IMR-90 (cell line): ENCODE results near the gene POLR3E.

Source experiments
- BHLHE40 ChIP-seq: fragments of 150-350 bp; IDR thresholded peaks from 2 replicates; pipeline ENCODE4 v1.6.1; 2016; ENCODE audit warnings: mild to moderate bottlenecking, low read depth, low read length
- CTCF ChIP-seq: conservative IDR thresholded peaks from 2 replicates; pipeline ENCODE4 v1.5.1; 2012; ENCODE audit warnings: mild to moderate bottlenecking, low read depth, low read length, improper control_type of control experiment
- MAZ ChIP-seq: IDR thresholded peaks from 2 replicates; pipeline ENCODE4 v1.6.1; 2012; ENCODE audit warnings: low read depth, mild to moderate bottlenecking, low read length, improper control_type of control experiment, moderate library complexity, borderline replicate concordance
- NFE2L2 ChIP-seq: fragments of 150-350 bp; IDR thresholded peaks from 2 replicates; pipeline ENCODE4 v1.6.1; 2016; ENCODE audit warnings: low read depth, mild to moderate bottlenecking, low read length
- POLR2A ChIP-seq: IDR thresholded peaks from 2 replicates; pipeline ENCODE4 v1.6.1; 2012; ENCODE audit warnings: mild to moderate bottlenecking, low read depth, low read length
- SMC3 ChIP-seq: fragments of 150-350 bp; IDR thresholded peaks from 2 replicates; pipeline ENCODE4 v1.6.1; 2016; ENCODE audit warnings: low read depth, mild to moderate bottlenecking, antibody characterized with exemption, low read length, moderate library complexity

- TF ChIP-seq POLR2A = no peak
- no peak for TF ChIP-seq SMC3
- TF ChIP-seq MAZ = no peak
- no peak for TF ChIP-seq CTCF
- no peak for TF ChIP-seq BHLHE40
- no peak for TF ChIP-seq NFE2L2
These were observed 62.5 kb downstream of the POLR3E start for GRCh38 chr16:22359679-22360078.
